Neuronal stem cell (in vitro differentiated cells): ENCODE data around the gene NDUFAF5.

Experiments
- DNase-seq: peaks from one replicate; pipeline ENCODE4 v3.0.0-alpha.2; 2013; ENCODE audit warnings: low spot score
- H2AFZ ChIP-seq: one replicate; pipeline ENCODE4 v1.6.1; 2013; ENCODE audit warnings: mild to moderate bottlenecking, low read length, inconsistent platforms
- H2AK5ac ChIP-seq: 2 replicates; pipeline ENCODE4 v1.6.1; 2013; ENCODE audit warnings: low read depth, mild to moderate bottlenecking, inconsistent platforms, low read length, moderate library complexity, mixed read lengths
- H2BK120ac ChIP-seq: 2 replicates; pipeline ENCODE4 v1.6.1; 2013; ENCODE audit warnings: low read depth, mild to moderate bottlenecking, inconsistent platforms, low read length, moderate library complexity, mixed read lengths
- H2BK12ac ChIP-seq: one replicate; pipeline ENCODE4 v1.6.1; 2013; ENCODE audit warnings: low read length, inconsistent platforms
- H2BK15ac ChIP-seq: 2 replicates; pipeline ENCODE4 v1.6.1; 2013; ENCODE audit warnings: mild to moderate bottlenecking, low read length, inconsistent platforms, mixed read lengths
- H2BK5ac ChIP-seq: one replicate; pipeline ENCODE4 v1.6.1; 2013; ENCODE audit warnings: inconsistent platforms, mild to moderate bottlenecking, low read length, moderate library complexity
- H3K14ac ChIP-seq: one replicate; pipeline ENCODE4 v1.6.1; 2013; ENCODE audit warnings: low read length, inconsistent platforms
- H3K18ac ChIP-seq: 2 replicates; pipeline ENCODE4 v1.6.1; 2013; ENCODE audit warnings: low read length, inconsistent platforms
- H3K23ac ChIP-seq: 2 replicates; pipeline ENCODE4 v1.6.1; 2013; ENCODE audit warnings: low read depth, mild to moderate bottlenecking, mixed read lengths, low read length, inconsistent platforms; ENCODE audit not compliant: poor library complexity
- H3K27ac ChIP-seq: replicated peaks from 3 replicates; pipeline ENCODE4 v1.5.1; 2013; ENCODE audit warnings: low read length, inconsistent platforms
- H3K27me3 ChIP-seq, 3 experiments: 2 replicates each; pipeline ENCODE4 v1.6.1; 2013; ENCODE audit warnings: low read length in 3 of 3, mild to moderate bottlenecking in 2 of 3, inconsistent platforms in 1 of 3, low read depth in 1 of 3, mixed read lengths in 1 of 3, moderate library complexity in 1 of 3; ENCODE audit not compliant: control insufficient read depth in 3 of 3, insufficient read depth in 3 of 3
- H3K36me3 ChIP-seq, 2 donors: replicated peaks in 1 of 2; 2 replicates each; pipeline ENCODE4 v1.6.1; 2013; ENCODE audit warnings: low read length in 2 of 2; ENCODE audit not compliant: control insufficient read depth in 2 of 2, insufficient read depth in 2 of 2
- H3K4ac ChIP-seq: 2 replicates; pipeline ENCODE4 v1.6.1; 2013; ENCODE audit warnings: inconsistent platforms, mild to moderate bottlenecking, low read length, moderate library complexity
- H3K4me1 ChIP-seq, 2 donors: 1 replicate in 1 of 2; 2 replicates in 1 of 2; pipeline ENCODE4 v1.6.1; 2013; ENCODE audit warnings: low read length in 2 of 2, low read depth in 1 of 2; ENCODE audit not compliant: control insufficient read depth in 2 of 2, insufficient read depth in 1 of 2
- H3K4me2 ChIP-seq: one replicate; pipeline ENCODE4 v1.6.1; 2013; ENCODE audit warnings: mild to moderate bottlenecking, low read length, inconsistent platforms; ENCODE audit not compliant: insufficient read depth, poor library complexity, severe bottlenecking
- H3K4me3 ChIP-seq, 2 donors: 2 replicates each; pipeline ENCODE4 v1.5.1; 2013; ENCODE audit warnings: low read length in 2 of 2, mild to moderate bottlenecking in 2 of 2, inconsistent platforms in 1 of 2, moderate library complexity in 1 of 2
- H3K79me1 ChIP-seq: one replicate; pipeline ENCODE4 v1.6.1; 2013; ENCODE audit warnings: low read depth, mild to moderate bottlenecking, inconsistent platforms, low read length, moderate library complexity
- H3K9ac ChIP-seq: one replicate; pipeline ENCODE4 v1.6.1; 2013; ENCODE audit warnings: mild to moderate bottlenecking, low read depth, low read length, inconsistent platforms; ENCODE audit not compliant: poor library complexity
- H3K9me3 ChIP-seq, 2 donors: replicated peaks in 1 of 2; 2 replicates each; pipeline versions ENCODE3 to v1.6.1; 2013; ENCODE audit warnings: low read length in 2 of 2, mild to moderate bottlenecking in 2 of 2, inconsistent platforms in 1 of 2, low read depth in 1 of 2, mixed read lengths in 1 of 2, moderate library complexity in 1 of 2; ENCODE audit not compliant: control insufficient read depth in 2 of 2, insufficient read depth in 1 of 2
- H4K8ac ChIP-seq: one replicate; pipeline ENCODE4 v1.6.1; 2013; ENCODE audit warnings: low read depth, mild to moderate bottlenecking, inconsistent platforms, low read length, moderate library complexity
- H4K91ac ChIP-seq: one replicate; pipeline ENCODE4 v1.6.1; 2013; ENCODE audit warnings: low read length, low read depth, mild to moderate bottlenecking, inconsistent platforms; ENCODE audit not compliant: poor library complexity
- WGBS, 2 donors: extraction: QIAGEN DNeasy Blood & Tissue Kit; methylation state at CpG; one replicate each; pipeline ENCODE4 v1.1.7; 2013; ENCODE audit warnings: missing lambda C conversion rate in 2 of 2, mixed read lengths in 1 of 2; ENCODE audit not compliant: insufficient read length in 2 of 2, insufficient replicate concordance in 1 of 2; ENCODE audit errors: extremely low coverage in 2 of 2; 5-methylcytosine and 5-hydroxymethylcytosine counted together

Gene NDUFAF5

GRCh38 chr20:13868331-13868730, 83.5 kb downstream of the NDUFAF5 start:
- H2AK5ac ChIP-seq, result no peak overlapping the region
- no CpG with 5 or more reads among the region's 4 CpGs for WGBS, 2 donors

GRCh38 chr20:13870170-13870748, 85.4 kb downstream of the NDUFAF5 start:
- Histone ChIP-seq H3K4me3 (no peak overlapping the region), H3K27me3 (no peaks in the 10 kb centered on the region), H2BK120ac (no peak overlapping the region), H3K9ac (no peak overlapping the region), H2BK15ac (no peak overlapping the region), H3K4ac (no peak overlapping the region), H3K4me1 (peaks cover 9 to 26% of the 10 kb centered on the region in 2 donors), H4K91ac (no peak overlapping the region), H2AFZ (no peak overlapping the region), H2AK5ac (no peak overlapping the region), H2BK5ac (no peak overlapping the region), H3K79me1 (no peaks in the 10 kb centered on the region), H3K14ac (no peak overlapping the region), H3K27ac (no peak overlapping the region), H2BK12ac (no peak overlapping the region), H3K9me3 (no peaks in the 10 kb centered on the region), H3K18ac (no peak overlapping the region), H4K8ac (no peak overlapping the region), H3K23ac (no peak overlapping the region), H3K4me2 (no peak overlapping the region), H3K36me3 (no peaks in the 10 kb centered on the region)
- no peak for DNase-seq
- no CpG with 5 or more reads among the region's 4 CpGs for WGBS, 2 donors

More at GRCh38 chr20:13868331-13868730, 83.5 kb downstream of the NDUFAF5 start:
- no peak overlapping the region for H3K27ac ChIP-seq
- H2AFZ ChIP-seq, result no peak overlapping the region
- H3K36me3 ChIP-seq, result no peaks in the 10 kb centered on the region
- H3K4ac ChIP-seq, result no peak overlapping the region
- H2BK5ac ChIP-seq, result no peak overlapping the region
- no peak for DNase-seq
- H3K23ac ChIP-seq, result no peak overlapping the region
- H2BK12ac ChIP-seq, result no peak overlapping the region
- H3K27me3 ChIP-seq, result no peaks in the 10 kb centered on the region
- no peak overlapping the region for H4K91ac ChIP-seq
- H3K79me1 ChIP-seq, result no peaks in the 10 kb centered on the region
- H3K14ac ChIP-seq, result no peak overlapping the region
- peaks cover 1 to 19% of the 10 kb centered on the region in 2 donors for H3K4me1 ChIP-seq
- H4K8ac ChIP-seq, result no peak overlapping the region
- H3K18ac ChIP-seq, result no peak overlapping the region
- no peak overlapping the region for H2BK120ac ChIP-seq
- no peak overlapping the region for H2BK15ac ChIP-seq
- H3K4me2 ChIP-seq, result no peak overlapping the region
- H3K9ac ChIP-seq, result no peak overlapping the region
- no peaks in the 10 kb centered on the region for H3K9me3 ChIP-seq
- no peak overlapping the region for H3K4me3 ChIP-seq
